Ectodermal cell (in vitro differentiated cells): Measurements from ENCODE around the gene KDM2A. TPM values are rescaled to one million over a fixed set of nuclear protein-coding genes. Genes with fewer than 3 reads are reported as not detected.

Source experiments
- H3K27ac ChIP-seq: 2 replicates; pipeline ENCODE4 v1.7.0; 2013; ENCODE audit warnings: mild to moderate bottlenecking, low read depth, low read length; ENCODE audit not compliant: insufficient read depth, poor library complexity, severe bottlenecking
- H3K27me3 ChIP-seq: 2 replicates; pipeline ENCODE4 v1.7.0; 2013; ENCODE audit warnings: mild to moderate bottlenecking, low read length; ENCODE audit not compliant: insufficient read depth, control insufficient read depth, poor library complexity, severe bottlenecking
- H3K36me3 ChIP-seq: one replicate; pipeline ENCODE4 v1.7.0; 2013; ENCODE audit warnings: low read length; ENCODE audit not compliant: control insufficient read depth, insufficient read depth
- H3K4me1 ChIP-seq: one replicate; pipeline ENCODE4 v1.7.0; 2013; ENCODE audit warnings: low read length; ENCODE audit not compliant: control insufficient read depth, insufficient read depth
- H3K4me3 ChIP-seq: 2 replicates; pipeline ENCODE4 v1.7.0; 2013; ENCODE audit warnings: low read depth, low read length, control low read depth; ENCODE audit not compliant: insufficient read depth
- H3K9me3 ChIP-seq: 2 replicates; pipeline ENCODE4 v1.7.0; 2013; ENCODE audit warnings: mild to moderate bottlenecking, low read length, moderate library complexity; ENCODE audit not compliant: control insufficient read depth
- WGBS, 2 experiments: methylation state at CpG; one replicate each; pipeline ENCODE4 v1.1.7; 2013; ENCODE audit warnings: missing lambda C conversion rate in 2 of 2; 5-methylcytosine and 5-hydroxymethylcytosine counted together
- polyA plus RNA-seq, 4 experiments: library from polyadenylated mRNA; stranded (reverse); fragments of 50-300 nt; gene quantifications; one replicate each; pipeline ENCODE4 v1.2.3, GENCODE V29; 2013

Gene KDM2A
- 58.6 TPM for polyA plus RNA-seq (2013, experiment 1 of 4)
- 63.9 TPM for polyA plus RNA-seq (2013, experiment 2 of 4)
- 45.7 TPM for polyA plus RNA-seq (2013, experiment 3 of 4)
- 54.1 TPM for polyA plus RNA-seq (2013, experiment 4 of 4)

- H3K9me3 ChIP-seq = no peaks in the 10 kb centered on the region
- 0% methylated on average over 97 of the region's 97 CpGs for WGBS, 2 experiments
- peaks cover 4% of the 10 kb centered on the region for H3K36me3 ChIP-seq
- H3K4me1 ChIP-seq = no peaks in the 10 kb centered on the region
- peak within 1 kb of the TSS; percentile 91 for H3K27ac ChIP-seq
- peak within 1 kb of the TSS; percentile 84 for H3K4me3 ChIP-seq
- H3K27me3 ChIP-seq = peaks cover 8% of the 10 kb centered on the region
Observed at GRCh38 chr11:67118801-67119584, at the start of gene KDM2A. KDM2A (plus strand) TSS chr11:67119263; CDS start chr11:67121317, 2,054 bp downstream.

GRCh38 chr11:67071420-67072284 lies 47.4 kb upstream of the KDM2A start:
- Histone ChIP-seq H3K27ac (no peak overlapping the region), H3K27me3 (no peaks in the 10 kb centered on the region), H3K36me3 (no peaks in the 10 kb centered on the region), H3K4me3 (peak overlapping the region; percentile 14), H3K4me1 (no peaks in the 10 kb centered on the region), H3K9me3 (no peaks in the 10 kb centered on the region)
- 62 to 68% methylated on average over 53 of the region's 53 CpGs for WGBS, 2 experiments

GRCh38 chr11:67072295-67072694 lies 46.8 kb upstream of the KDM2A start:
- no peak overlapping the region for H3K4me3 ChIP-seq
- H3K27ac ChIP-seq = no peak overlapping the region
- WGBS, 2 experiments = 93% methylated on average over 11 of the region's 11 CpGs
- H3K4me1 ChIP-seq = no peaks in the 10 kb centered on the region
- H3K36me3 ChIP-seq = no peaks in the 10 kb centered on the region
- no peaks in the 10 kb centered on the region for H3K27me3 ChIP-seq
- H3K9me3 ChIP-seq = no peaks in the 10 kb centered on the region

GRCh38 chr11:67073908-67074307 lies 45.2 kb upstream of the KDM2A start:
- Histone ChIP-seq H3K36me3 (no peaks in the 10 kb centered on the region), H3K9me3 (no peaks in the 10 kb centered on the region), H3K4me1 (peaks cover 6% of the 10 kb centered on the region), H3K27me3 (no peaks in the 10 kb centered on the region), H3K4me3 (no peak overlapping the region), H3K27ac (no peak overlapping the region)
- WGBS, 2 experiments = 88 to 89% methylated on average over 9 of the region's 9 CpGs

GRCh38 chr11:67076202-67076601 lies 42.9 kb upstream of the KDM2A start:
- Histone ChIP-seq H3K36me3 (no peaks in the 10 kb centered on the region), H3K27me3 (no peaks in the 10 kb centered on the region), H3K4me3 (no peak overlapping the region), H3K4me1 (peaks cover 6% of the 10 kb centered on the region), H3K27ac (no peak overlapping the region), H3K9me3 (no peaks in the 10 kb centered on the region)
- 91% methylated on average over 6 of the region's 6 CpGs for WGBS, 2 experiments

- Histone ChIP-seq H3K4me3 (no peak overlapping the region), H3K36me3 (no peaks in the 10 kb centered on the region), H3K27me3 (no peaks in the 10 kb centered on the region), H3K9me3 (no peaks in the 10 kb centered on the region), H3K4me1 (peaks cover 11% of the 10 kb centered on the region), H3K27ac (no peak overlapping the region)
- WGBS, 2 experiments = 91 to 94% methylated on average over 6 of the region's 6 CpGs
Observed at GRCh38 chr11:67079065-67079705, 39.9 kb upstream of the KDM2A start.

- WGBS, 2 experiments = 53 to 57% methylated on average over 20 of the region's 20 CpGs
Observed at GRCh38 chr11:67082071-67082791, 36.8 kb upstream of the KDM2A start.

GRCh38 chr11:67083786-67084366 lies 35.2 kb upstream of the KDM2A start:
- H3K4me3 ChIP-seq = no peak overlapping the region
- WGBS, 2 experiments = 89 to 93% methylated on average over 8 of the region's 8 CpGs
- H3K27ac ChIP-seq = no peak overlapping the region
- H3K9me3 ChIP-seq = no peaks in the 10 kb centered on the region
- peaks cover 5% of the 10 kb centered on the region for H3K4me1 ChIP-seq
- no peaks in the 10 kb centered on the region for H3K27me3 ChIP-seq
- no peaks in the 10 kb centered on the region for H3K36me3 ChIP-seq

More at GRCh38 chr11:67082071-67082791, 36.8 kb upstream of the KDM2A start:
- Histone ChIP-seq H3K36me3 (no peaks in the 10 kb centered on the region), H3K4me1 (peaks cover 11% of the 10 kb centered on the region), H3K27ac (no peak overlapping the region), H3K9me3 (no peaks in the 10 kb centered on the region), H3K27me3 (no peaks in the 10 kb centered on the region), H3K4me3 (peak overlapping the region; percentile 10)

GRCh38 chr11:67085617-67086016 lies 33.4 kb upstream of the KDM2A start:
- H3K27ac ChIP-seq = no peak overlapping the region
- no peaks in the 10 kb centered on the region for H3K9me3 ChIP-seq
- WGBS, 2 experiments = 92 to 95% methylated on average over 5 of the region's 5 CpGs
- no peaks in the 10 kb centered on the region for H3K36me3 ChIP-seq
- H3K27me3 ChIP-seq = no peaks in the 10 kb centered on the region
- H3K4me1 ChIP-seq = peaks cover 5% of the 10 kb centered on the region
- no peak overlapping the region for H3K4me3 ChIP-seq
